ENCODE data around the gene FCGR3B. TPM values are rescaled to one million over a fixed set of nuclear protein-coding genes. Genes with fewer than 3 reads are reported as not detected.
"Not testable (repeated sequence)": the region's sequence is repeated elsewhere in the genome, so short reads cannot be mapped to it uniquely, and the experiment has no call there.

Gene FCGR3B
- total RNA-seq: 10 to 100 TPM; 12.8 to 29.6 (median 18.2) TPM
- total RNA-seq (2013): 8.6 TPM

GRCh38 chr1:161631076-161631475 is at the start of gene FCGR3B:
Gene FCGR3B (minus strand): TSS chr1:161631176. CDS start chr1:161631094, 82 bp downstream.
- no peak for TF ChIP-seq CTCF (IDR thresholded peaks at IDR 0.05)
- H3K4me3 ChIP-seq (ENCODE audit: low read length): no peak within 1 kb of the TSS
- intact Hi-C loops (cut with micrococcal nuclease): no loop called here
- ATAC-seq: no peak
- no peak within 1 kb of the TSS for H3K27ac ChIP-seq (ENCODE audit: low read length)
- peaks cover 15% of the 10 kb centered on the region for H3K4me1 ChIP-seq (ENCODE audit: control insufficient read depth, insufficient read depth, low read length)
- Mint-ChIP-seq H3K9me3 (no peaks in the 10 kb centered on the region), H3K4me1 (peaks cover 6 to 16% of the 10 kb centered on the region in 2 donors), H3K27ac (no peak within 1 kb of the TSS), H3K36me3 (no peaks in the 10 kb centered on the region), H3K4me3 (no peak within 1 kb of the TSS), H3K27me3 (ENCODE audit: low read depth in 2 of 2) (no peaks in the 10 kb centered on the region)
- H3K36me3 ChIP-seq (ENCODE audit: control insufficient read depth, insufficient read depth, low read length): no peaks in the 10 kb centered on the region
- no peaks in the 10 kb centered on the region for H3K27me3 ChIP-seq (ENCODE audit: control insufficient read depth, insufficient read depth, low read length)
- WGBS (ENCODE audit: insufficient coverage): 100% methylated on average over 1 of the region's 4 CpGs
- no peak for DNase-seq
- no peaks in the 10 kb centered on the region for H3K9me3 ChIP-seq (ENCODE audit: control insufficient read depth, insufficient read depth, low read length)

GRCh38 chr1:161678500-161678899 is 47.5 kb upstream of the FCGR3B start:
- Mint-ChIP-seq H3K9me3 (no peaks in the 10 kb centered on the region), H3K36me3 (no peaks in the 10 kb centered on the region), H3K27ac (no peak overlapping the region), H3K4me3 (no peak overlapping the region), H3K4me1 (no peaks in the 10 kb centered on the region), H3K27me3 (ENCODE audit: low read depth in 2 of 2) (peaks cover 4 to 7% of the 10 kb centered on the region in 2 donors)
- Histone ChIP-seq H3K27ac (ENCODE audit: low read length) (no peak overlapping the region), H3K27me3 (ENCODE audit: control insufficient read depth, insufficient read depth, low read length) (no peaks in the 10 kb centered on the region), H3K4me3 (ENCODE audit: low read length) (no peak overlapping the region), H3K36me3 (ENCODE audit: control insufficient read depth, insufficient read depth, low read length) (no peaks in the 10 kb centered on the region), H3K9me3 (ENCODE audit: control insufficient read depth, insufficient read depth, low read length) (no peaks in the 10 kb centered on the region), H3K4me1 (ENCODE audit: control insufficient read depth, insufficient read depth, low read length) (no peaks in the 10 kb centered on the region)
- WGBS (ENCODE audit: insufficient coverage): 86% methylated on average over 1 of the region's 3 CpGs
- intact Hi-C loops (cut with micrococcal nuclease): no loop called here
- no peak for ATAC-seq
- no peak for DNase-seq
- no peak for TF ChIP-seq CTCF (IDR thresholded peaks at IDR 0.05)

- H3K4me3 Mint-ChIP-seq: no peak overlapping the region
- no peaks in the 10 kb centered on the region for H3K9me3 Mint-ChIP-seq
- H3K9me3 ChIP-seq (ENCODE audit: control insufficient read depth, insufficient read depth, low read length): no peaks in the 10 kb centered on the region
- no peak for DNase-seq
- no peaks in the 10 kb centered on the region for H3K27me3 ChIP-seq (ENCODE audit: control insufficient read depth, insufficient read depth, low read length)
- intact Hi-C loops (cut with micrococcal nuclease): no loop called here
- no peaks in the 10 kb centered on the region for H3K36me3 Mint-ChIP-seq
- H3K4me1 Mint-ChIP-seq: no peaks in the 10 kb centered on the region
- no peaks in the 10 kb centered on the region for H3K4me1 ChIP-seq (ENCODE audit: control insufficient read depth, insufficient read depth, low read length)
- H3K27ac ChIP-seq (ENCODE audit: low read length): no peak overlapping the region
- no peak overlapping the region for H3K27ac Mint-ChIP-seq
- no peaks in the 10 kb centered on the region for H3K36me3 ChIP-seq (ENCODE audit: control insufficient read depth, insufficient read depth, low read length)
- no peak overlapping the region for H3K4me3 ChIP-seq (ENCODE audit: low read length)
- no peak for ATAC-seq
- 89% methylated on average over 5 of the region's 5 CpGs for WGBS (ENCODE audit: insufficient coverage)
- peaks cover 0 to 4% of the 10 kb centered on the region in 2 donors for H3K27me3 Mint-ChIP-seq (ENCODE audit: low read depth in 2 of 2)
- TF ChIP-seq CTCF (IDR thresholded peaks at IDR 0.05): no peak
Observed at GRCh38 chr1:161676958-161677689, 46.1 kb upstream of the FCGR3B start.

GRCh38 chr1:161676441-161676840 is 45.5 kb upstream of the FCGR3B start:
- WGBS (ENCODE audit: insufficient coverage): 100% methylated on average over 2 of the region's 2 CpGs
- Histone ChIP-seq H3K27ac (ENCODE audit: low read length) (no peak overlapping the region), H3K9me3 (ENCODE audit: control insufficient read depth, insufficient read depth, low read length) (no peaks in the 10 kb centered on the region), H3K27me3 (ENCODE audit: control insufficient read depth, insufficient read depth, low read length) (no peaks in the 10 kb centered on the region), H3K4me1 (ENCODE audit: control insufficient read depth, insufficient read depth, low read length) (no peaks in the 10 kb centered on the region), H3K4me3 (ENCODE audit: low read length) (no peak overlapping the region), H3K36me3 (ENCODE audit: control insufficient read depth, insufficient read depth, low read length) (no peaks in the 10 kb centered on the region)
- no peak for ATAC-seq
- intact Hi-C loops (cut with micrococcal nuclease): no loop called here
- no peak overlapping the region for H3K4me3 Mint-ChIP-seq
- DNase-seq: no peak
- no peaks in the 10 kb centered on the region for H3K4me1 Mint-ChIP-seq
- no peak for TF ChIP-seq CTCF (IDR thresholded peaks at IDR 0.05)
- no peaks in the 10 kb centered on the region for H3K9me3 Mint-ChIP-seq
- no peaks in the 10 kb centered on the region for H3K27me3 Mint-ChIP-seq (ENCODE audit: low read depth in 2 of 2)
- no peak overlapping the region for H3K27ac Mint-ChIP-seq
- no peaks in the 10 kb centered on the region for H3K36me3 Mint-ChIP-seq

GRCh38 chr1:161674908-161675307 is 43.9 kb upstream of the FCGR3B start:
- H3K36me3 ChIP-seq (ENCODE audit: control insufficient read depth, insufficient read depth, low read length); H3K27ac Mint-ChIP-seq; H3K4me1 ChIP-seq (ENCODE audit: control insufficient read depth, insufficient read depth, low read length); H3K9me3 ChIP-seq (ENCODE audit: control insufficient read depth, insufficient read depth, low read length); intact Hi-C loops (cut with micrococcal nuclease); H3K36me3 Mint-ChIP-seq; H3K27me3 ChIP-seq (ENCODE audit: control insufficient read depth, insufficient read depth, low read length); H3K27me3 Mint-ChIP-seq (ENCODE audit: low read depth in 2 of 2); H3K4me3 ChIP-seq (ENCODE audit: low read length); DNase-seq; H3K4me3 Mint-ChIP-seq; H3K27ac ChIP-seq (ENCODE audit: low read length); H3K4me1 Mint-ChIP-seq; ATAC-seq; H3K9me3 Mint-ChIP-seq: not testable (repeated sequence)
- WGBS (ENCODE audit: insufficient coverage): 96% methylated on average over 3 of the region's 3 CpGs

All from natural killer cell (primary cell).